ENCODE measurements around the gene USP17L29.

GRCh38 chr4:9384126-9384525 lies 30.7 kb downstream of the USP17L29 start:
- TF ChIP-seq CTCF (conservative IDR thresholded peaks at IDR 0.05): no peak
- no peak for TF ChIP-seq EZH2 (IDR thresholded peaks at IDR 0.05; ENCODE audit: low read depth)

Data from PC-9 (cell line).